ENCODE measurements around the gene ICA1L. TPM values are rescaled to one million over a fixed set of nuclear protein-coding genes. Genes with fewer than 3 reads are reported as not detected.

ICA1L gene
- total RNA-seq, 1 donor from 2014 or later: 17.8 TPM

- DNase-seq (ENCODE audit: low spot score, unreplicated experiment): no peak
- no peaks in the 10 kb centered on the region for H3K9me3 Mint-ChIP-seq (ENCODE audit: low read depth)
- H3K27ac Mint-ChIP-seq: no peak overlapping the region
- H3K4me1 Mint-ChIP-seq (ENCODE audit: low read depth): no peaks in the 10 kb centered on the region
- no peak overlapping the region for H3K4me3 Mint-ChIP-seq (ENCODE audit: low read depth)
- no peaks in the 10 kb centered on the region for H3K27me3 Mint-ChIP-seq
- TF ChIP-seq CTCF (IDR thresholded peaks at IDR 0.05; ENCODE audit: unreplicated experiment): no peak
- H3K36me3 Mint-ChIP-seq (ENCODE audit: insufficient read depth): peaks cover 33% of the 10 kb centered on the region
These were observed 98.1 kb downstream of the ICA1L start for GRCh38 chr2:202773301-202773973.

- no peak for DNase-seq (ENCODE audit: low spot score, unreplicated experiment)
- no peak overlapping the region for H3K4me3 Mint-ChIP-seq (ENCODE audit: low read depth)
- no peaks in the 10 kb centered on the region for H3K4me1 Mint-ChIP-seq (ENCODE audit: low read depth)
- no peaks in the 10 kb centered on the region for H3K27me3 Mint-ChIP-seq
- H3K36me3 Mint-ChIP-seq (ENCODE audit: insufficient read depth): peaks cover 27% of the 10 kb centered on the region
- H3K9me3 Mint-ChIP-seq (ENCODE audit: low read depth): no peaks in the 10 kb centered on the region
- TF ChIP-seq CTCF (IDR thresholded peaks at IDR 0.05; ENCODE audit: unreplicated experiment): no peak
- no peak overlapping the region for H3K27ac Mint-ChIP-seq
These were observed 99.7 kb downstream of the ICA1L start for GRCh38 chr2:202771741-202772460.

GRCh38 chr2:202771336-202771735 lies 100.2 kb downstream of the ICA1L start:
- Mint-ChIP-seq H3K27me3 (no peaks in the 10 kb centered on the region), H3K4me1 (ENCODE audit: low read depth) (no peaks in the 10 kb centered on the region), H3K27ac (no peak overlapping the region), H3K9me3 (ENCODE audit: low read depth) (no peaks in the 10 kb centered on the region), H3K36me3 (ENCODE audit: insufficient read depth) (peaks cover 27% of the 10 kb centered on the region), H3K4me3 (ENCODE audit: low read depth) (no peak overlapping the region)
- no peak for DNase-seq (ENCODE audit: low spot score, unreplicated experiment)
- TF ChIP-seq CTCF (IDR thresholded peaks at IDR 0.05; ENCODE audit: unreplicated experiment): no peak

GRCh38 chr2:202769201-202769600 lies 102.4 kb downstream of the ICA1L start:
- no peak overlapping the region for H3K27ac Mint-ChIP-seq
- H3K36me3 Mint-ChIP-seq (ENCODE audit: insufficient read depth): peaks cover 17% of the 10 kb centered on the region
- no peaks in the 10 kb centered on the region for H3K4me1 Mint-ChIP-seq (ENCODE audit: low read depth)
- no peaks in the 10 kb centered on the region for H3K9me3 Mint-ChIP-seq (ENCODE audit: low read depth)
- DNase-seq (ENCODE audit: low spot score, unreplicated experiment): no peak
- TF ChIP-seq CTCF (IDR thresholded peaks at IDR 0.05; ENCODE audit: unreplicated experiment): no peak
- H3K4me3 Mint-ChIP-seq (ENCODE audit: low read depth): no peak overlapping the region
- H3K27me3 Mint-ChIP-seq: no peaks in the 10 kb centered on the region

GRCh38 chr2:202768273-202768672 lies 103.3 kb downstream of the ICA1L start:
- Mint-ChIP-seq H3K4me3 (ENCODE audit: low read depth) (no peak overlapping the region), H3K4me1 (ENCODE audit: low read depth) (no peaks in the 10 kb centered on the region), H3K9me3 (ENCODE audit: low read depth) (no peaks in the 10 kb centered on the region), H3K27ac (no peak overlapping the region), H3K27me3 (no peaks in the 10 kb centered on the region), H3K36me3 (ENCODE audit: insufficient read depth) (peaks cover 21% of the 10 kb centered on the region)
- no peak for DNase-seq (ENCODE audit: low spot score, unreplicated experiment)
- TF ChIP-seq CTCF (IDR thresholded peaks at IDR 0.05; ENCODE audit: unreplicated experiment): no peak

All from progenitor cell of endocrine pancreas (in vitro differentiated cells).